HL-60/S4 (cell line): ENCODE measurements around the gene ANKS6.

ENCODE experiments used
- in situ Hi-C: fragments of 300-500 bp; cut with MboI; formaldehyde crosslinking; loops from 2 replicates; pipeline ENCODE4 v1.14.3; 2022; ENCODE audit warnings: low sequenced_read_pairs

Gene ANKS6

GRCh38 chr9:98742325-98743280 lies 53.8 kb downstream of the ANKS6 start:
- in situ Hi-C loops = no loop called here

GRCh38 chr9:98740226-98740881 lies 56.0 kb downstream of the ANKS6 start:
- in situ Hi-C loops = no loop called here

DNA sequence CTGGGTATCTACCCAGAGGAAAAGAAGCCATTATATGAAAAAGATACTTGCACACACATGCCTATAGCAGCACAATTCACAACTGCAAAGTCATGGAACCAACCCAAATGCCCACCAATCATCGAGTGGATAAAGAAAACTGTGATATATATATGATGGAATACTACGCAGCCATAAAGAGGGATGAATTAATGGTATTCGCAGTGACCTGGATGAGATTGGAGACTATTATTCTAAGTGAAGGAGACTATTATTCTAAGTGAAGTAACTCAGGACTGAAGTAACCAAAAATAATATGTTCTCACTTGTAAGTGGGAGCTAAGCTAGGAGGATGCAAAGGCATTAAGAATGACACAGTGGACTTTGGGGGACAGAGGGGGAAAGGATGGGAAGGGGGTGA lies 57.6 kb downstream of the ANKS6 start:
- in situ Hi-C loops = no loop called here

- in situ Hi-C loops = no loop called here
Observed at GRCh38 chr9:98736226-98736625, 60.1 kb downstream of the ANKS6 start.

GRCh38 chr9:98732801-98733200 lies 63.6 kb downstream of the ANKS6 start:
- in situ Hi-C loops = no loop called here

DNA sequence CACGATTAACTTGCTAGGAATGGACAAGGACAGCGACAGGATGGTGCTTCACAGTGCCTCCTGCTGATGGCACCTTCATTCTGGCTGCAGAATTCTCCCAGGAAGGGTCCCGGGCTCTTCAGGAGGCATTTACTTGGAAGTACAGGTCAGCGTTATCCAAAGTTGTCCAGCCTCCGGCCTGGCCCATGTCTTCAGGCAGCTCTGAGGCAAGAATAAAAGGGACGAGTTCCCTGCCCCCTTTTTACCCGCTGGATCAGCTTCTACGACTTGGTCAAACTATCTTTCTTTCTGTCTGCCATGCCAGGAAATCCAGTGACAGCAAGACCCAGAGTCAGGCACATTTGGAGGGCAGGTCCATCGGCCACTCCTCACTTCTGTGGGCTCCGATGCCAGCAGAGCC lies 64.3 kb downstream of the ANKS6 start:
- in situ Hi-C loops = no loop called here

DNA sequence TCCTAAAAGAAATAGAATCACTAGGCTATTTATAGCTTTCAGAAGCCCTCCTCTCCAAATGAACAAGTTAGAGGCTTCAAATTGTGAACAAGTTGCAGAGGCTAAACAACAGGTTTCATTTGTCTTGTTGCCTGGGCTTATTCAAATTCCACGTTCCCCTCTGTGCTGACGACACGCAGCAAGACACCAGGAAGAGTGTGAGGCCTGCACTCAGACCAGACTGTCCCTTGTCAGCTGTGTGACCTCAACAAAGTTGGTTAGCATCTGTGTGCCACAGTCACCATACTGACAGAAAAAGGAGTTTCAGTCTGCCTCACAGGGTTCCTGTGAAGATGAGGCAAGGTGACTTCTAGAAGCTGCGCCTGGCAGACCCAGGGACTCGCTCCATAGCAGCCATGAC lies 65.5 kb downstream of the ANKS6 start:
- in situ Hi-C loops = no loop called here

DNA sequence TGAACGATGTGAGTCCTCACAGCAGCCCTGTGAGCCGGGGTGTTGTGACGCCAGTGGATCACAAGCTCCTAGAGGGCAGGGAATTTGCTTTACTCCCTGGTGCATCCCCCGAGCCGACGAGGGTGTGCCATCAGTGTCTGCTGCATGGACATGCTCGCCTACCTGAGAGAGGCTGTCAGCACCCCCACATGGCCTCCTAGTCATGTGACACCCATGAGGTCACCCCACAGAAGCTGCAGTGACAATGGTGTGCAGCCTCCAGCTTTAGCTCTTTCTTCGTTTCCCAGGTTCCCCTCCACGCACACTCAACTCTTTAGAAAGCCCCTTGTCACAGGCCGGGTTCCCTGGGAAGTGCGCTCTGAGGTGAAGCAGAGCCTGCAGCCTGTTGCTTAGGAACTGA lies 67.9 kb downstream of the ANKS6 start:
- in situ Hi-C loops = no loop called here

GRCh38 chr9:98727428-98727827 lies 68.9 kb downstream of the ANKS6 start:
- in situ Hi-C loops = no loop called here

- in situ Hi-C loops = no loop called here
Observed at GRCh38 chr9:98726735-98727134, 69.6 kb downstream of the ANKS6 start.

GRCh38 chr9:98724810-98725530 lies 71.4 kb downstream of the ANKS6 start:
- in situ Hi-C loops = no loop called here

- in situ Hi-C loops = no loop called here
Observed at GRCh38 chr9:98721643-98722042, 74.7 kb downstream of the ANKS6 start.

GRCh38 chr9:98720402-98720801 lies 76.0 kb downstream of the ANKS6 start:
- in situ Hi-C loops = no loop called here

- in situ Hi-C loops = no loop called here
Observed at GRCh38 chr9:98719055-98719454, 77.3 kb downstream of the ANKS6 start.

DNA sequence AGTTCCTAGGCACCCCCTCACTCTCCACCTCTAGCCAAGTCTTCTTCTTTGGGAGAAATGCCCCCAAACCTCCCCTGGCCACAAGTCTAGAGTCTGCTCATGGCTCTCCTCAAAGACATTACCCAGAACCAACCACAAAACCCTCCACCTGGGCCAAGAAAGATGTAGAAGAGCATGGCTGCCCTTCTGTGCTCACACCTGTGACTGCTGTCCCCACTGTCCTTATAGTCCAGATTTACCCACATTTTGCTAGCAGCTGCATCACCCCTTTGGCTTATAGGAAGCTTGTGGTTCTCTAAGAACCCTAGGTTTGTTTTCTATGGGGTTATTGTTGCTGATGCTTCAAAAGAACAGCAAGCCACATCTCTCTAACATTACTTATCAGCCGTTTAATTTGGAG lies 81.5 kb downstream of the ANKS6 start:
- in situ Hi-C loops = no loop called here

- in situ Hi-C loops = no loop called here
Observed at GRCh38 chr9:98712987-98713386, 83.4 kb downstream of the ANKS6 start.

GRCh38 chr9:98709968-98710965 lies 86.1 kb downstream of the ANKS6 start:
- in situ Hi-C loops = no loop called here

DNA sequence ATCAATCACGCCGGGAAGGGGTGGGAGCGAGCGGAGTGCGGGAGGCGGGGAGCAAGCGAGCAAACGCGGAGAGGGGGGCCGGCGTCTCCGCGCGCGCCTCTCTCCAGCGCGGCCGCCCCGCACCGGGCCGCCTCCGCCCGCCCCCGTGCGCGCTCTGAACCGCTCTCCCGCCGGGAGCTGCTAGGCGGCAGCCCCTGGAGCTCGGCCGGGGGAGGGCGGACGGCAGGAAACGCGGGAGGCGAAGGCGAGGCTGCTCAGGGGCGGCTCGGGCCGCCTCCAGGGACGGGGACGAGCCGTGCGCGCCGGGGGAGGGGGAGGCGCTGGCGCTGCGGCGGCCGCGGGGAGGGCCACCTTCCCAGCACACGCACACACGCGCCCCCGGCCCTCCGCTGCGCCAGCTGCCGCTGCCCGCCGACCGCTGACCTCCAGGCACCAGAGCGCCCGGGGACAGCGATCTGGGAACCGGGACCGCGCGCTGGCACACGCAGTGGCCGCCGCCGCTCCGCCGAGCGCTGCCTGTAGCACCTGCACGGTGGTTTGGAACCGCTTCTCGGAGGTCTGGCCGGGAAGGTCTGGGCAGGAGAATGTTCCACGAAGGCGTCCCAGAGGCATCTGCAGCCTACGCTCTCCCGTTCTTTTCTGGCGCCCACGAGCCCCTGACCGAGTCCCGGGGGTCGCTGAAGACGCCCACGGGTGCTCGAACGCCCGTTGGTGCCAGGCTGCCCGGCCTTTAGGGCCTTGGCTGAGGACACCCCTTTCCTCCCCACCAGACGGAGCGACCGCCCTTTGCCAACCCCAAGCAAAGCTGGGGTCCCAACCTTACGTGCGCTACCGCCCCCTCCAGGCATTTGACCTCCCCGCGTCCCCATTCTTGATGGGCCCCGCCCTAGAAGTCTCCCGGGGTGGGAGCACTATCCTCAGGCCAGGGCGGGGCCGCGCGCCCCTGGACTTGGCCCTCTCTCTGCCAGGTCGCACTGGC lies 87.1 kb downstream of the ANKS6 start, which contains the start of gene GABBR2:
Gene GABBR2 (minus strand): TSS at position 3 of the 979 bp plus-strand sequence. CDS start 198 bp downstream, outside the sequence.
- in situ Hi-C loops = no loop called here
